ENCODE results near the gene RNASEH1.

GRCh38 chr2:3584076-3584475, 25.9 kb upstream of the RNASEH1 start:
- no peak for TF ChIP-seq CTCF (conservative IDR thresholded peaks at IDR 0.05 in 1 of 2, IDR thresholded peaks at IDR 0.05 in 1 of 2; ENCODE audit: low read depth in 1 of 2, low read length in 2 of 2)
- TF ChIP-seq EZH2 (IDR thresholded peaks at IDR 0.05; ENCODE audit: low read length, missing control alignments), result no peak

All from fibroblast of lung (primary cell).